ENCODE results near the gene SLC5A2. TPM values are rescaled to one million over a fixed set of nuclear protein-coding genes. Genes with fewer than 3 reads are reported as not detected.
A peak's percentile ranks its signal among the peaks of the same experiment; 100 is the strongest.

The SLC5A2 gene
- total and polyA plus RNA-seq, 12 donors = 0.11 to 3.0 (median 1.3) TPM; not detected in 8

DNA sequence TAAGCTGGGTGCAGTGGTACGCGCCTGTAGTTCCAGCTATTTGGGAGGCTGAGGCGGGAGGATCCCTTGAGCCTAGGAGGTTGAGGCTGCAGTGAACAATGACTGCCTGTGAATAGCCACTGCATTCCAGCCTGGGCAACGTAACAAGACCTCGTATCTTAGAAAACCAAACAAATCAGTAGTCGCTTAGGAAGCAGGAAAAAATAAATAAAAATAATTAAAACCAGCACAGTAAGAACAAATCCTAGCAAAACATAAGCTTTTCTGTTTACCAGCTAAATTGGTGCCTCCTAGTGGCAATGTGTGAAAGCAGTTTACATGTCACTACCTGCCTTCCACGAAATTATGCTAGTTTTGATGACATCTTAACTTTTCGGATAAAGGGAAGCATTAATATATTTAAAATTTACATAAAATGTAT, 22.3 kb upstream of the SLC5A2 start:
- H3K4me3 ChIP-seq = peak overlapping the region in 1 of 4 donors; percentile 90
- H3K27ac ChIP-seq = peak overlapping the region in 4 of 5 donors; percentile 70 to 100 (median 98)
- TF ChIP-seq CTCF (IDR thresholded peaks at IDR 0.05) (peak; percentile 39 to 59 (median 48)), POLR2A (IDR thresholded peaks at IDR 0.05) (no peak)
- peaks cover 24 to 37% of the 10 kb centered on the region in 2 donors for H3K4me1 ChIP-seq (replicated peaks in 1 of 2)
- no peaks in the 10 kb centered on the region for H3K27me3 ChIP-seq
- WGBS, 4 donors = 43 to 60% (median 55%) methylated on average over 8 of the region's 8 CpGs
- no peaks in the 10 kb centered on the region for H3K9me3 ChIP-seq (replicated peaks in 1 of 3)
- peaks cover 0 to 38% of the 10 kb centered on the region in 2 donors for H3K36me3 ChIP-seq (replicated peaks in 1 of 2)
- intact Hi-C loops (cut with DNase I) = no loop called here
- peak in 2 of 7 donors; percentile 23 to 63 for DNase-seq

DNA sequence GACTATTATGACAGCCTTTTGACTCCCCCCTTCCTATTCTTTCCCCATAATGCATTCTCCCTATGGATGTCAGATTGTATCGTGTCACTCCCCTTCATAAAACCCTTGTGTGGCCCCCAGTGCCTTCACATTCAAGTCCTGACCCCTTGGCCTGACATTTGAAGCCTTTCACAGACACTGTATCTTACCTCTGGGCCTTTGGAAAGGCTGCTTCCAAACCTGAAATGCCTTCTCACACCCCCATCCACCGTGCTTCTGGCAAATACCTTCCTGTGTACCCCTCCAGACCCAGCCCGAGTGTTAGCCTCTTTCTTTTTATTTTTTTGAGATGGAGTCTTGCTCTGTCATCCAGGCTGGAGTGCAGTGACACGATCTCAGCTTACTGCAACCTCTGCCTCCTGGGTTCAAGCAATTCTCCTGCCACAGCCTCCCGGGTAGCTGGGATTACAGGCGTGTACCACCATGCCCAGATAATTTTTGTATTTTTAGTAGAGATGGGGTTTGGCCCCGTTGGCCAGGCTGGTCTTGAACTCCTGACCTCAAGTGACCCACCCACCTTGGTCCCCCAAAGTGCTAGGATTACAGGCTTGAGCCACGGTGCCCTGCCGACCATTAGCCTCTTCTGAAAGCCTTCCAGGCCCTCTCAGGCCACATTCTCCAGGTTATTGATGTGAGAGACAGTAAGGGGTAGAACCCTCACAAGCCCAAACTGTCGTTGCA, 21.6 kb upstream of the SLC5A2 start:
- H3K36me3 ChIP-seq (replicated peaks in 1 of 2) = peaks cover 0 to 45% of the 10 kb centered on the region in 2 donors
- TF ChIP-seq POLR2A (IDR thresholded peaks at IDR 0.05) (no peak), CTCF (IDR thresholded peaks at IDR 0.05) (no peak)
- DNase-seq = peak in 2 of 7 donors; percentile 2 to 51

DNA sequence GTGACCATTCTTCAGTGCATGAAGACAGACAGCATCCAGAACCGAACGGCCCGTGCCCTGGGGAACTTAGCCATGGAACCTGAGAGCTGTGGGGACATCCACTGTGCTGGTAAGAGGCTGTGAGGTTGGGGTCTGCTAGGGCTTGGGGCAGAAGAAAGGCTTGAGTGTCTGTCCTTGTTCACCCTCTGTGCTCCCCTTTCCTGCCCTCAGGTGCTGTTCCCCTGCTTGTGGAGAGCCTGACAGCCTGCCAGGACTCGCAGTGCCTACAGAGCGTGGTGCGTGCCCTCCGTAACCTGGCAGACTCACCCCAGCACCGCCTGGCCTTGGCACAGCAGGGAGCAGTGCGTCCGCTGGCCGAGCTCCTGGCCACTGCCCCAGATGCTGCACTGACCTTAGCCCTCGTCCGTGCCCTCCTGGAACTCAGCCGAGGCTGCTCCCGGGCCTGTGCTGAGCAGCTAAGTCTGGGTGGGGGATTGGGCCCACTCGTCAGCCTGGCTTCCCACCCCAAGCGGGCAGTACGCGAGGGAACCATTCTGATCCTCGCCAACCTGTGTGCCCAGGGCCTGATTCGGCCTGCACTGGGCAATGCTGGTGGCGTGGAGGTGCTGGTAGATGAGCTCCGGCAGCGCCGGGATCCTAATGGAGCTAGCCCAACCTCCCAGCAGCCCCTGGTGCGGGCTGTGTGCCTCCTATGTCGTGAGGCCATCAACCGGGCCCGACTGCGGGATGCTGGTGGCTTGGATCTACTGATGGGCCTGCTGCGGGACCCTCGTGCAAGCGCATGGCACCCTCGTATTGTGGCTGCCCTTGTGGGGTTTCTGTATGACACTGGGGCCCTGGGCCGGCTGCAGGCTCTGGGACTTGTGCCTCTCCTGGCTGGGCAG, 20.8 kb upstream of the SLC5A2 start:
- H3K4me3 ChIP-seq = no peak overlapping the region
- no peak for TF ChIP-seq CTCF (IDR thresholded peaks at IDR 0.05)
- TF ChIP-seq POLR2A (IDR thresholded peaks at IDR 0.05) = no peak
- 82 to 90% (median 85%) methylated on average over 2 to 35 of the region's 35 CpGs for WGBS, 4 donors
- no peaks in the 10 kb centered on the region for H3K27me3 ChIP-seq
- peaks cover 0 to 47% of the 10 kb centered on the region in 2 donors for H3K36me3 ChIP-seq (replicated peaks in 1 of 2)
- H3K4me1 ChIP-seq (replicated peaks in 1 of 2) = peaks cover 16 to 21% of the 10 kb centered on the region in 2 donors
- H3K9me3 ChIP-seq (replicated peaks in 1 of 3) = no peaks in the 10 kb centered on the region
- peak overlapping the region in 2 of 5 donors; percentile 30 to 48 for H3K27ac ChIP-seq
- DNase-seq = peak in 6 of 7 donors; percentile 53 to 77 (median 68)
- intact Hi-C loops (cut with DNase I) = no loop called here

More for the DNA sequence above, 21.6 kb upstream of the SLC5A2 start:
- intact Hi-C loops (cut with DNase I) = no loop called here
- Histone ChIP-seq H3K27ac (peak overlapping the region in 2 of 5 donors; percentile 30 to 48), H3K4me3 (no peak overlapping the region), H3K9me3 (replicated peaks in 1 of 3) (no peaks in the 10 kb centered on the region), H3K27me3 (no peaks in the 10 kb centered on the region), H3K4me1 (replicated peaks in 1 of 2) (peaks cover 24 to 29% of the 10 kb centered on the region in 2 donors)
- WGBS, 4 donors = 87 to 91% (median 88%) methylated on average over 7 to 10 of the region's 10 CpGs

DNA sequence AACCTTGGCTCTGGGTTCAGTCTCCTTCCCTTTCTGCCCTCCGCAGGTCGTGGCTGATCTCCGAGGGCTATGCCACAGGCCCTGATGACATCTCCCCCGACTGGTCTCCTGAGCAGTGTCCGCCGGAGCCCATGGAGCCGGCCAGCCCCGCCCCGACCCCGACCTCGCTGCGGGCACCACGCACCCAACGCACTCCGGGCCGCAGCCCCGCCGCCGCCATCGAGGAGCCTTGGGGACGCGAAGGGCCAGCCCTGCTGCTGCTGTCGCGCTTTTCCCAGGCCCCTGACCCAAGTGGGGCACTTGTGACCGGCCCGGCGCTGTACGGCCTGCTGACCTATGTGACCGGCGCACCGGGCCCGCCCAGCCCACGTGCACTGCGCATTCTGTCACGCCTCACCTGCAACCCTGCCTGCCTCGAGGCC, 18.6 kb upstream of the SLC5A2 start:
- WGBS, 4 donors = 96 to 97% (median 97%) methylated on average over 18 to 36 of the region's 36 CpGs
- TF ChIP-seq CTCF (IDR thresholded peaks at IDR 0.05) (no peak), POLR2A (IDR thresholded peaks at IDR 0.05) (no peak)
- H3K36me3 ChIP-seq (replicated peaks in 1 of 2) = peaks cover 0 to 47% of the 10 kb centered on the region in 2 donors
- DNase-seq = peak in 3 of 7 donors; percentile 7 to 20 (median 10)
- intact Hi-C loops (cut with DNase I) = no loop called here
- H3K4me3 ChIP-seq = no peak overlapping the region
- H3K27me3 ChIP-seq = no peaks in the 10 kb centered on the region
- no peak overlapping the region for H3K27ac ChIP-seq
- no peaks in the 10 kb centered on the region for H3K9me3 ChIP-seq (replicated peaks in 1 of 3)
- peaks cover 7 to 13% of the 10 kb centered on the region in 2 donors for H3K4me1 ChIP-seq (replicated peaks in 1 of 2)

All from adrenal gland (tissue), 12 donors.